Osteocyte (in vitro differentiated cells): ENCODE results near the gene PTPN2. TPM values are rescaled to one million over a fixed set of nuclear protein-coding genes. Genes with fewer than 3 reads are reported as not detected.

Experiments used
- DNase-seq: peaks from one replicate; pipeline ENCODE4 v3.0.0; 2021; ENCODE audit warnings: mixed read lengths; ENCODE audit not compliant: unreplicated experiment; ENCODE audit errors: extremely low spot score
- H3K27ac Mint-ChIP-seq: one replicate; pipeline ENCODE4 v1.8.0; 2021; ENCODE audit warnings: mild to moderate bottlenecking, mixed read lengths; ENCODE audit not compliant: unreplicated experiment
- H3K27me3 Mint-ChIP-seq: one replicate; pipeline ENCODE4 v1.8.0; 2021; ENCODE audit warnings: mixed read lengths; ENCODE audit not compliant: unreplicated experiment
- H3K36me3 Mint-ChIP-seq: one replicate; pipeline ENCODE4 v1.8.0; 2021; ENCODE audit warnings: mixed read lengths; ENCODE audit not compliant: unreplicated experiment
- H3K4me1 Mint-ChIP-seq: one replicate; pipeline ENCODE4 v1.8.0; 2021; ENCODE audit warnings: mixed read lengths; ENCODE audit not compliant: unreplicated experiment
- H3K4me3 Mint-ChIP-seq: one replicate; pipeline ENCODE4 v1.8.0; 2021; ENCODE audit warnings: mild to moderate bottlenecking, moderate library complexity, mixed read lengths; ENCODE audit not compliant: unreplicated experiment
- H3K9me3 Mint-ChIP-seq: one replicate; pipeline ENCODE4 v1.8.0; 2021; ENCODE audit warnings: mixed read lengths; ENCODE audit not compliant: unreplicated experiment
- total RNA-seq: library from RNA; stranded (reverse); gene quantifications from 2 replicates; pipeline ENCODE4 v1.2.1, GENCODE V29; 2021
- TF ChIP-seq, protein P1 (sequence below): fragments of 200-600 bp; sonication (generic); IDR thresholded peaks from 2 replicates; pipeline ENCODE4 v1.5.0; 2021; ENCODE audit warnings: antibody characterized with exemption, mild to moderate bottlenecking, moderate library complexity

PTPN2 gene
- total RNA-seq, 1 donor from 2014 or later = 28.6 TPM

GRCh38 chr18:12851716-12852115 lies 32.3 kb downstream of the PTPN2 start:
- no peaks in the 10 kb centered on the region for H3K9me3 Mint-ChIP-seq
- H3K27me3 Mint-ChIP-seq = no peaks in the 10 kb centered on the region
- H3K4me1 Mint-ChIP-seq = peaks cover 16% of the 10 kb centered on the region
- no peak for DNase-seq
- peaks cover 21% of the 10 kb centered on the region for H3K36me3 Mint-ChIP-seq
- TF ChIP-seq, protein P1, sequence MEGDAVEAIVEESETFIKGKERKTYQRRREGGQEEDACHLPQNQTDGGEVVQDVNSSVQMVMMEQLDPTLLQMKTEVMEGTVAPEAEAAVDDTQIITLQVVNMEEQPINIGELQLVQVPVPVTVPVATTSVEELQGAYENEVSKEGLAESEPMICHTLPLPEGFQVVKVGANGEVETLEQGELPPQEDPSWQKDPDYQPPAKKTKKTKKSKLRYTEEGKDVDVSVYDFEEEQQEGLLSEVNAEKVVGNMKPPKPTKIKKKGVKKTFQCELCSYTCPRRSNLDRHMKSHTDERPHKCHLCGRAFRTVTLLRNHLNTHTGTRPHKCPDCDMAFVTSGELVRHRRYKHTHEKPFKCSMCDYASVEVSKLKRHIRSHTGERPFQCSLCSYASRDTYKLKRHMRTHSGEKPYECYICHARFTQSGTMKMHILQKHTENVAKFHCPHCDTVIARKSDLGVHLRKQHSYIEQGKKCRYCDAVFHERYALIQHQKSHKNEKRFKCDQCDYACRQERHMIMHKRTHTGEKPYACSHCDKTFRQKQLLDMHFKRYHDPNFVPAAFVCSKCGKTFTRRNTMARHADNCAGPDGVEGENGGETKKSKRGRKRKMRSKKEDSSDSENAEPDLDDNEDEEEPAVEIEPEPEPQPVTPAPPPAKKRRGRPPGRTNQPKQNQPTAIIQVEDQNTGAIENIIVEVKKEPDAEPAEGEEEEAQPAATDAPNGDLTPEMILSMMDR = no peak
- peak overlapping the region; percentile 57 for H3K4me3 Mint-ChIP-seq
- peak overlapping the region; percentile 81 for H3K27ac Mint-ChIP-seq

DNA sequence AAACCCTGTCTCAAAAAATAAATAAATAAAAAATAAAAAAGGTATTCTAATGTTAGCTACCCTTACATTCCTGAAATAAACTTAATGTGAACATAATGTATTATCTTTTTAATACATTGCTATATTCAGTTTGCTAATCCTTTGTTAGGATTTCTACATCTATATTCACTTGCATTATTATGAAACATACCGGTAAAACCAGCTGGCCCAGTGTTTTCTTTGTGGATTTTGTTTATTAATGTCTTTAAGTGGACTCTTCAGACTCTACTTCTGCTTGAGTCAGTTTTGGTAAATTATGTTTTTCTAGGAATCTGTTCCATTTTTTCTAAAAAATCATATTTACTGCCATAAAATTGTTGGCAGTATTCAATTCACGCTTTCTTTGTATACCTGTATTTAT lies 34.5 kb downstream of the PTPN2 start:
- Mint-ChIP-seq H3K36me3 (peaks cover 7% of the 10 kb centered on the region), H3K27me3 (no peaks in the 10 kb centered on the region), H3K27ac (no peak overlapping the region), H3K9me3 (no peaks in the 10 kb centered on the region), H3K4me3 (no peak overlapping the region), H3K4me1 (peaks cover 16% of the 10 kb centered on the region)
- no peak for DNase-seq
- TF ChIP-seq, protein P1 = no peak

DNA sequence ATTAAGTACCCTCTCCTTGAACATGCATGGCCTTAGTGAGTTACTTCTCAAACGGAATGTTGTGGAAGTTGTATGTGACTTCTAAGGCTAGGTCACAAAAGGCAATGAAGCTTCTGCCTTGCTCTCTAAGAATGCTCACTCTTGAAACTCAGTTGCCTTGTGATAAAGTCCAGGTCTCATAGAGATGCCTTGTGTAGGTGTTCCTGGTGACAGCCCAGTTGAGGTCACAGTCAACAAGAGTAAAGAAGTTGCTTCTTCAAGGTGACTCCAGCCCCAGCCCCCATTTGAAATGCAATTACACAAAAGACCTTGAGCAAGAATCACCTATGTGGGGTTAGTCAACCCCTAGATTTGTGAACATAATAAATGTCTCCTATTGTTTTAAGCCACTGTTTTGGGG lies 35.6 kb downstream of the PTPN2 start:
- peaks cover 3% of the 10 kb centered on the region for H3K36me3 Mint-ChIP-seq
- TF ChIP-seq, protein P1 = no peak
- no peak overlapping the region for H3K27ac Mint-ChIP-seq
- H3K27me3 Mint-ChIP-seq = no peaks in the 10 kb centered on the region
- no peak overlapping the region for H3K4me3 Mint-ChIP-seq
- DNase-seq = no peak
- H3K9me3 Mint-ChIP-seq = no peaks in the 10 kb centered on the region
- peaks cover 21% of the 10 kb centered on the region for H3K4me1 Mint-ChIP-seq

DNA sequence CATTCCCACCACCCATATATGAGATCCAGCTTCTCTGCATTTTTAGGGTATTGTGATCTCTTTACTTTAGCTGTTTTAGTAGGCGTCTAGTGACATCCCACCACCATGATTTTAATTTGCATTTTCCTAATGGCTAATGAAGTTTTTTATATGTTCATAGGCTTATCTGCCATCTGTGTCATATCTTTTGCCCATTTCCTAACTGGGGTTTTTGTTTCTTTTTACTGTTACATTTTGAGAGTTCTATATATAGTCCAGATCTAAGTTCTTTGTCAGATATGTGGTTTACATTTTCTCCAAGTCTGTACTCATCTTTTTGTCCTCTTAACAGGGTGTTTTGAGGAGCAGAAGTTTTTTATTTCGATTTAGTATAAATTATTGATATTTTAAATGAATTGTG lies 39.6 kb downstream of the PTPN2 start:
- no peak overlapping the region for H3K27ac Mint-ChIP-seq
- no peak for DNase-seq
- H3K36me3 Mint-ChIP-seq = peaks cover 2% of the 10 kb centered on the region
- no peaks in the 10 kb centered on the region for H3K9me3 Mint-ChIP-seq
- TF ChIP-seq, protein P1 = no peak
- no peak overlapping the region for H3K4me3 Mint-ChIP-seq
- no peaks in the 10 kb centered on the region for H3K27me3 Mint-ChIP-seq
- peaks cover 13% of the 10 kb centered on the region for H3K4me1 Mint-ChIP-seq

DNA sequence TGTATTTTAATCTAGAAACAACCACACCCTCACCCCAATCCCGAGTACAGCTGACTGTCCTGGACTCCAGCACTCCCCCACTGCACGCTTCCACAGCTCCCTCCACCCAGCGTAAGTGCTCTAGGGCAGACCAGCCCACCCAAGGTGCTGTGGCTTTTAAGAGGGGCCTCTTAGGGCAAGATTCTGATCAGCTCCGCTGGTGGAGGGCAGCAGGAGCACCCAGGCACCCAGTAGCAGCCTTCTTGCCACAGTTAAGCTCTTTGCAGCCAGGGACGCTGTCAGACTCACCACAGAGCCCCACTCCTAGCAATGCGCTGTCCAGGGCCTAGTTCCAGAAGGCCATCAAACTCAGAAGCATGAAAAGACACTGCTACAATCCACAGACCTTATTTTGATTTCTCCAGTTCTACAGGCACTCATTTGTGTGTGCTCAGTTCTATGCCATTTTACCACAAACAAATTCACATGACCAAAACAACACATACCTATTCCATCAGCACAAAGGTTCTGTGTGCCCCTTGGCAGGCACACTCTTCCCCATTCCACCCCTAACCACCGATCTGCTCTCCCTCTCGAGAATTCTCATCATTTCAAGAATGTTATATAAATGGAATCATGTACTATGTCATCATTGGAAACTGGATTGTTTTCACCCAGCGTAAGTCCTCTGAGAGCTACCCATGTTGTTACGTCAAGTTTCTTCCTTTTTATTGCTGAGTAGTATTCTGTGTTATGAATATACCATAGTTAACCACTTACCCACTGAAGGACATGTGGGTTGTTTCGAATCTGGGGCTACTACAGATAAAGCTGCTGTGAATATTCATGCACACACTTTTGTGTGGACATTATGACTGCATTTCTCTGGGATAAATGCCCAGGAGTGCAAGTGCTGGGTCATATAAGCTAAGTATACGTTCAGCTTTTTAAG lies 40.4 kb downstream of the PTPN2 start:
- Mint-ChIP-seq H3K4me3 (no peak overlapping the region), H3K27ac (peak overlapping the region; percentile 21), H3K27me3 (no peaks in the 10 kb centered on the region), H3K9me3 (no peaks in the 10 kb centered on the region), H3K4me1 (peaks cover 18% of the 10 kb centered on the region), H3K36me3 (peaks cover 2% of the 10 kb centered on the region)
- TF ChIP-seq, protein P1 = no peak
- no peak for DNase-seq
